ENCODE measurements around the gene PSME1.

The PSME1 gene

DNA sequence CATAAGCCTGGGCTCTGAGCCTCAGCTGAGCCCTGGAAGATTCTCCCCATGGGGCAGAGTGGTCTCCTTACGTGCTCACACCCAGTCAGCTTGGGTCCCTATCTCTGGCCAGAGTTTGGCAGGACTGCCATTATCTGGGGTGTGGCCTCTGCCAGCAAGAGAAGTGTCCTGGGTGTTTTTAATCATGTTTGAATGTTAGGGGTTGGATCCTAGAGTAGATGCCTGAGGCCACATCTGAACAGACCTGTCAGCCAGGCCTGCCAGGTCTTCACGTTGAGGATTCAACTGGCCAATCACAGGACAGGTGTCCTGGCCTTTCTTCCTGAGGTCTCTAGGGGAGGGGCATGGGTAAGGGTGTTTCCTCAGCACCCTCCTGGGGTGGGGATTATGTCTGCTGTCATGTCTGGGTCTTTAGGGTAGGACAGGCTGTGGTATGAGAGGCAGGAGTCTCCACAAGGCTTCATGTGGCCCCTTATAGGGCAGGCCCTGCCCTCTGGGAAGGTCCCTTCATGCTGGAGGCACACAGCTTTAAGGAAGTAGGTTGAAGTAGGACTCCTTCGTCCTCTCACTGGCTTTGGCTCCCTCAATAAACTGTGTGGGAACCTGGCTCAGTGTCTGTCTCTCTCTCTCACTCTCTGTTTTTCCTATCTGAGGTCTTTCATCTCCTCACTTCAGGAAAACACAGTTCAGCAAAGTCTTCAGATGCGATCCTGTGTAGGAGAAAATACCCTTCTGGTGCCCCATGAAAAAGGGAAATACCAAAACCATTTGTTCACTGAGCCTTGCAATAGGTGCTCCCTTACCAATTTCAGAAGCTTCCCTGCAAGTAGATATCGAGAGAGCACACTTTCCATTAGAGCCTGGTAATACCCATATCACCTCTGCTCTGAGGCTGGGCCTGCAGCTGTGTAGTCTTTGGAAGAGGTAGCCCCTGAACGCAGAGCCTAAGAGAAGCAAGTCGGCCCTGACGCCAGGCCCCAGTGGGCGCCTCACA lies 12.3 kb upstream of the PSME1 start:
- DNase-seq (ENCODE audit: insufficient read length, low spot score) (no peak), FAIRE-seq (no peak)
- TF ChIP-seq TAF1 (IDR thresholded peaks at IDR 0.05; ENCODE audit: low read depth, low read length), result no peak
- TF ChIP-seq POLR2A (IDR thresholded peaks at IDR 0.05; ENCODE audit: low read depth, low read length), result no peak; the same call in 1 of the 2 replicates
- no peak; the same call in 1 of the 2 replicates for TF ChIP-seq POLR2AphosphoS5 (IDR thresholded peaks at IDR 0.05; ENCODE audit: low read depth, low read length)
- no peak for TF ChIP-seq PAX5 (IDR thresholded peaks at IDR 0.05; ENCODE audit: insufficient read depth, low read length, severe bottlenecking)
- TF ChIP-seq POU2F2 (IDR thresholded peaks at IDR 0.05; ENCODE audit: low read depth, low read length), result no peak
- no peak for TF ChIP-seq SPI1 (IDR thresholded peaks at IDR 0.05; ENCODE audit: low read depth, low read length)

- FAIRE-seq, result no peak
- TF ChIP-seq POU2F2 (IDR thresholded peaks at IDR 0.05; ENCODE audit: low read depth, low read length) (no peak), POLR2AphosphoS5 (IDR thresholded peaks at IDR 0.05; ENCODE audit: low read depth, low read length) (no peak), TAF1 (IDR thresholded peaks at IDR 0.05; ENCODE audit: low read depth, low read length) (no peak), PAX5 (IDR thresholded peaks at IDR 0.05; ENCODE audit: insufficient read depth, low read length, severe bottlenecking) (no peak), POLR2A (IDR thresholded peaks at IDR 0.05; ENCODE audit: low read depth, low read length) (no peak), SPI1 (IDR thresholded peaks at IDR 0.05; ENCODE audit: low read depth, low read length) (no peak)
- DNase-seq (ENCODE audit: insufficient read length, low spot score), result no peak
Observed at GRCh38 chr14:24126939-24127338, 9.1 kb upstream of the PSME1 start.

- DNase-seq (ENCODE audit: insufficient read length, low spot score) (no peak), FAIRE-seq (no peak)
- TF ChIP-seq POLR2AphosphoS5 (IDR thresholded peaks at IDR 0.05; ENCODE audit: low read depth, low read length) (no peak), POU2F2 (IDR thresholded peaks at IDR 0.05; ENCODE audit: low read depth, low read length) (no peak), PAX5 (IDR thresholded peaks at IDR 0.05; ENCODE audit: insufficient read depth, low read length, severe bottlenecking) (no peak)
Observed at GRCh38 chr14:24127673-24128072, 8.3 kb upstream of the PSME1 start.

DNA sequence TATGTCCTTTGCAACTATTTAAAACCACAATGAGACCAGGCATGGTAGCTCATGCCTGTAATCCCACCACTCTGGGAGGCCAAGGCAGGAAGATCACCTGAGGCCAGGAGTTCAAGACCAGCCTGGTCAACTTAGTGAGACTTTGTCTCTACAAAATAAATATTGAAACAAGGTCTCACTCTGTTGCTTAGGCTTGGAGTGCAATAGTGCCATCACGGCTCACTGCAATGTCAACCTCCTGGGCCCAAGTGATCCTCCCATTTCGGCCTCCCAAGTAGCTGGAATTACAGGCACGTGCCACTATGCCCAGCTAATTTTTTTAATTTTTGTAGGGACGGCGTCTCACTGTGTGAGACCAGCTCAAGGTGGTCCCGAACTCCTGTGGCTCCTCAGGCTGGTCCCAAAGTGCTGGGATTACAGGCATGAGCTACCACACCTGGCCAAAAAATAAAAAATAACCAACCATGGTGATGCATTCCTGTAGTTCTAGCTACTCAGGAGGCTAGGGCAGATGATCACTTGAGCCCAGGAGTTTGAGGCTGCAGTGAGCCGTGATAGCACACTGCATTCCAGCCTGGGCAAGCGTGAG lies 6.5 kb upstream of the PSME1 start:
- DNase-seq (ENCODE audit: insufficient read length, low spot score) (no peak), FAIRE-seq (no peak)
- TF ChIP-seq POU2F2 (IDR thresholded peaks at IDR 0.05; ENCODE audit: low read depth, low read length) (no peak), POLR2A (IDR thresholded peaks at IDR 0.05; ENCODE audit: low read depth, low read length) (no peak), PAX5 (IDR thresholded peaks at IDR 0.05; ENCODE audit: insufficient read depth, low read length, severe bottlenecking) (no peak), SPI1 (IDR thresholded peaks at IDR 0.05; ENCODE audit: low read depth, low read length) (no peak), POLR2AphosphoS5 (IDR thresholded peaks at IDR 0.05; ENCODE audit: low read depth, low read length) (no peak), TAF1 (IDR thresholded peaks at IDR 0.05; ENCODE audit: low read depth, low read length) (no peak)

DNA sequence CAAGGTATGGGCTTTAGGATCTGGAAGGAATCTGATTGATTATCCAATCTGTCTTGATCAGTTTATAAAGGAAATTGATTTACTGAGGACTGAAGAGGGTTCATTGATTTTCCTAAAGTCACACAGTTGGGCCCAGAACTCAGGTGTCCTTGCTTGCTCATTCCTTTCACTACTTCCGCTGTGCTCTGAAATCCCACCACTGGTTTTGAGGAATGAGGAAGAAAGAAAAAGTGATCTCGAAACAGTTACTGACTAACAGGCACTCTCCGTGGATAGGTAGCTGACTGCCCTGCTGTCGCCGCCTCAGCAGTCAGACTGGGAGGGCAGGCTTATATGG lies 5.6 kb upstream of the PSME1 start, which contains the start of gene FITM1:
FITM1 (plus strand) TSS at position 280 of the 337 bp plus-strand sequence. CDS start 905 bp downstream, outside the sequence.
- FAIRE-seq, result no peak
- TF ChIP-seq SPI1 (IDR thresholded peaks at IDR 0.05; ENCODE audit: low read depth, low read length), result no peak
- no peak for TF ChIP-seq TAF1 (IDR thresholded peaks at IDR 0.05; ENCODE audit: low read depth, low read length)
- no peak for TF ChIP-seq POU2F2 (IDR thresholded peaks at IDR 0.05; ENCODE audit: low read depth, low read length)
- no peak for TF ChIP-seq POLR2A (IDR thresholded peaks at IDR 0.05; ENCODE audit: low read depth, low read length)
- no peak for TF ChIP-seq PAX5 (IDR thresholded peaks at IDR 0.05; ENCODE audit: insufficient read depth, low read length, severe bottlenecking)
- no peak for TF ChIP-seq POLR2AphosphoS5 (IDR thresholded peaks at IDR 0.05; ENCODE audit: low read depth, low read length)
- DNase-seq (ENCODE audit: insufficient read length, low spot score), result no peak

DNA sequence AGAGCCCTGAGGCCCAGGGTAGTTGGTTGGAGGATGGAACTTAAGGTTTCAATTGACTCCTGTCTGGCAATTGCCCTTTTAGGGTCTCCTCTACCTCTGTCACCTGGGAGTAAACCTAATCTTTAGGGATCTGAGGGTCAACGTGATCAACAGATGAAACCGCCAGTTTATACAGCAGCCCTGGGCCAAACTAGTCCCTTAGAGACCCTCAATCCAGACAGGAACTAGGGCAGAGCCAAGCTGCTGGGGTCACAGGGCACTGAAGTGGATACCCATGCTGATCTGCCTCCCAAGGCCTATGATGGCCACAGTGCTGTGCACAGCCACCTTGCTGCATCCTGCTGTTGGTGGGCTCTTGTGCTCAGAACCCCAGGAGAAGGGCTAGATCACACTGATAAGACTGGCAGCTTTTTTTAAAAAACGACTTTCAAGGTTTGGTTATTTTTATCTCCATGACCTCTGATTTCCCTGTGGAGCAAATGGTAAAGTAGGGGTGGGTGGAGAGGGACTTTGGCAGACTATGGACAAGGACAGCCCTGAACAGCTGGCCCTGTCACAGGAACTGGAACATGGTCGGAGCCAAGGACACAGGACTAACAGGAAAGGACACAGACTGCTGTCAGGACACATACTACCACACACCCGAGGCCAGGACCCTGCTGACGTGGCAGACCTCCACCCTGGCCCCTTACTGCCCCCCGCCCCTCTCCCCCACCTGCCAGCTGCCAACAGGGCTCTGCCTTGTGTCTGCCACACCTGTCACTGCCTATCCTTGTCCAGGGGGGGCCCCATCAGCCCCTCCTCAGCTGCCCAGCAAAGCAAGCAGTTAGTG lies 5.1 kb upstream of the PSME1 start:
- DNase-seq (ENCODE audit: insufficient read length, low spot score) (no peak), FAIRE-seq (no peak)

DNA sequence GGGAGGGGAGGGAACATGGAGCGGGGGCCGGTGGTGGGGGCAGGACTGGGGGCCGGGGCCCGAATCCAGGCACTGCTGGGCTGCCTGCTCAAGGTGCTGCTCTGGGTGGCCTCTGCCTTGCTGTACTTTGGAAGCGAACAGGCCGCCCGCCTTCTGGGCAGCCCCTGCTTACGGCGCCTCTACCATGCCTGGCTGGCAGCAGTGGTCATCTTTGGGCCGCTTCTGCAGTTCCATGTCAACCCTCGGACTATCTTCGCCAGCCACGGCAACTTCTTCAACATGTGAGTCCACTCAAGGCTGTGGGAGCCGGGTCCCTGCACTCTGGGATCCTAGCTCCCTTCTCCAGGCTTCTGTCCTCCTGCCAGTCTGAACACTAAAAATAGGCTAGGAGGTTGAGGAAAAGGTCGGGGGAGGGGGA lies 4.4 kb upstream of the PSME1 start:
- TF ChIP-seq POLR2A (IDR thresholded peaks at IDR 0.05; ENCODE audit: low read depth, low read length) (no peak), POLR2AphosphoS5 (IDR thresholded peaks at IDR 0.05; ENCODE audit: low read depth, low read length) (no peak), PAX5 (IDR thresholded peaks at IDR 0.05; ENCODE audit: insufficient read depth, low read length, severe bottlenecking) (no peak), POU2F2 (IDR thresholded peaks at IDR 0.05; ENCODE audit: low read depth, low read length) (no peak), SPI1 (IDR thresholded peaks at IDR 0.05; ENCODE audit: low read depth, low read length) (no peak), TAF1 (IDR thresholded peaks at IDR 0.05; ENCODE audit: low read depth, low read length) (no peak)
- FAIRE-seq (no peak), DNase-seq (ENCODE audit: insufficient read length, low spot score) (no peak)

More for the DNA sequence above, 5.1 kb upstream of the PSME1 start:
- TF ChIP-seq TAF1 (IDR thresholded peaks at IDR 0.05; ENCODE audit: low read depth, low read length), result no peak
- TF ChIP-seq POLR2A (IDR thresholded peaks at IDR 0.05; ENCODE audit: low read depth, low read length), result no peak
- TF ChIP-seq POU2F2 (IDR thresholded peaks at IDR 0.05; ENCODE audit: low read depth, low read length), result no peak
- TF ChIP-seq PAX5 (IDR thresholded peaks at IDR 0.05; ENCODE audit: insufficient read depth, low read length, severe bottlenecking), result no peak
- TF ChIP-seq SPI1 (IDR thresholded peaks at IDR 0.05; ENCODE audit: low read depth, low read length), result no peak
- no peak for TF ChIP-seq POLR2AphosphoS5 (IDR thresholded peaks at IDR 0.05; ENCODE audit: low read depth, low read length)

DNA sequence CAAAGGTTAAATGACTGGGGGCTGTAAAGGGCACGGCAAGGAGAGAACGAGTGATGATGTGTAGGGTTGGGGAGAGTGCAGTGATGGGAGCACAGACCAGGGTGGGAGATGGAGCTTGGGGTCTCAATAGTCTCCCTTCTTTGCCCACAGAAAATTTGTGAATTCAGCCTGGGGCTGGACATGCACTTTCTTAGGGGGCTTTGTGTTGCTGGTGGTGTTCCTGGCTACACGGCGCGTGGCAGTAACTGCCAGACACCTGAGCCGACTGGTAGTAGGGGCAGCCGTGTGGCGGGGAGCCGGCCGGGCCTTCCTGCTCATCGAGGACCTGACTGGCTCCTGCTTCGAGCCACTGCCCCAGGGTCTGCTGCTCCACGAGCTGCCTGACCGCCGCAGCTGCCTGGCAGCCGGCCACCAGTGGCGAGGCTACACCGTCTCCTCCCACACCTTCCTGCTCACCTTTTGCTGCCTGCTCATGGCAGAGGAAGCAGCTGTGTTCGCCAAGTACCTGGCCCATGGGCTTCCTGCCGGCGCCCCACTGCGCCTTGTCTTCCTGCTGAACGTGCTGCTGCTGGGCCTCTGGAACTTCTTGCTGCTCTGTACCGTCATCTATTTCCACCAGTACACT lies 3.8 kb upstream of the PSME1 start:
- FAIRE-seq (peak; percentile 76), DNase-seq (ENCODE audit: insufficient read length, low spot score) (no peak)
- TF ChIP-seq PAX5 (IDR thresholded peaks at IDR 0.05; ENCODE audit: insufficient read depth, low read length, severe bottlenecking) (no peak), POLR2A (IDR thresholded peaks at IDR 0.05; ENCODE audit: low read depth, low read length) (no peak), TAF1 (IDR thresholded peaks at IDR 0.05; ENCODE audit: low read depth, low read length) (no peak), POU2F2 (IDR thresholded peaks at IDR 0.05; ENCODE audit: low read depth, low read length) (no peak), SPI1 (IDR thresholded peaks at IDR 0.05; ENCODE audit: low read depth, low read length) (no peak), POLR2AphosphoS5 (IDR thresholded peaks at IDR 0.05; ENCODE audit: low read depth, low read length) (no peak)

Measured in GM12891 (cell line).